ENCODE results near the gene TUNAR. TPM values are rescaled to one million over a fixed set of nuclear protein-coding genes. Genes with fewer than 3 reads are reported as not detected.

The TUNAR gene
- total RNA-seq, 1 donor from 2014 or later, result not detected

DNA sequence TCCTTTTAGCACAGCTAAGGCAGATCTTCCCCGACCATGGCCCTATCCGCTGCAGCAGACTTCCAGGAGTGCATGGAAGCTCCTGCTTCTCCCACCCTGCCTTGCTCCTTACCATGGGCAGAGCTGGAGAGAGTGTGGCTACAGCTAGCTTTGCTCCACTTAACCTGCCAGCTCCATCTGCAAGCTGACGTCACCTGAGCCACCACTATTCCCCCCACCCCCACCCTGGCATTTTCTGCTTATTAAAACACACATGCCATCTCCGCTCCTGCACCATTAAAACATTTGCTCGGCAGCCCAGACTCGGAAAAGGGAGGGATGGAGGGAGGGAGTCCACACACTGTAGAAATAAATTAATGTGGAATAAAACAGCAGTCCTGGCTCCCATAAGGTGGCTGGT lies 67.8 kb downstream of the TUNAR start:
- Mint-ChIP-seq H3K9me3 (ENCODE audit: low read depth) (peaks cover 6% of the 10 kb centered on the region), H3K4me1 (ENCODE audit: low read depth) (no peaks in the 10 kb centered on the region), H3K36me3 (ENCODE audit: low read depth) (no peaks in the 10 kb centered on the region), H3K27ac (ENCODE audit: unreplicated experiment) (no peak overlapping the region), H3K4me3 (ENCODE audit: unreplicated experiment) (no peak overlapping the region), H3K27me3 (ENCODE audit: low read depth) (peaks cover 27% of the 10 kb centered on the region)
- TF ChIP-seq, protein P1, sequence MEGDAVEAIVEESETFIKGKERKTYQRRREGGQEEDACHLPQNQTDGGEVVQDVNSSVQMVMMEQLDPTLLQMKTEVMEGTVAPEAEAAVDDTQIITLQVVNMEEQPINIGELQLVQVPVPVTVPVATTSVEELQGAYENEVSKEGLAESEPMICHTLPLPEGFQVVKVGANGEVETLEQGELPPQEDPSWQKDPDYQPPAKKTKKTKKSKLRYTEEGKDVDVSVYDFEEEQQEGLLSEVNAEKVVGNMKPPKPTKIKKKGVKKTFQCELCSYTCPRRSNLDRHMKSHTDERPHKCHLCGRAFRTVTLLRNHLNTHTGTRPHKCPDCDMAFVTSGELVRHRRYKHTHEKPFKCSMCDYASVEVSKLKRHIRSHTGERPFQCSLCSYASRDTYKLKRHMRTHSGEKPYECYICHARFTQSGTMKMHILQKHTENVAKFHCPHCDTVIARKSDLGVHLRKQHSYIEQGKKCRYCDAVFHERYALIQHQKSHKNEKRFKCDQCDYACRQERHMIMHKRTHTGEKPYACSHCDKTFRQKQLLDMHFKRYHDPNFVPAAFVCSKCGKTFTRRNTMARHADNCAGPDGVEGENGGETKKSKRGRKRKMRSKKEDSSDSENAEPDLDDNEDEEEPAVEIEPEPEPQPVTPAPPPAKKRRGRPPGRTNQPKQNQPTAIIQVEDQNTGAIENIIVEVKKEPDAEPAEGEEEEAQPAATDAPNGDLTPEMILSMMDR (IDR thresholded peaks at IDR 0.05), result no peak
- no peak for DNase-seq (ENCODE audit: low spot score)

- Mint-ChIP-seq H3K27me3 (ENCODE audit: low read depth) (peaks cover 37% of the 10 kb centered on the region), H3K9me3 (ENCODE audit: low read depth) (no peaks in the 10 kb centered on the region), H3K27ac (ENCODE audit: unreplicated experiment) (no peak overlapping the region), H3K4me3 (ENCODE audit: unreplicated experiment) (no peak overlapping the region), H3K4me1 (ENCODE audit: low read depth) (no peaks in the 10 kb centered on the region), H3K36me3 (ENCODE audit: low read depth) (no peaks in the 10 kb centered on the region)
- TF ChIP-seq, protein P1 (IDR thresholded peaks at IDR 0.05), result no peak
- DNase-seq (ENCODE audit: low spot score), result no peak
These were observed 70.2 kb downstream of the TUNAR start for GRCh38 chr14:95946867-95947266.

GRCh38 chr14:95948558-95948981 lies 71.9 kb downstream of the TUNAR start:
- Mint-ChIP-seq H3K27ac (ENCODE audit: unreplicated experiment) (no peak overlapping the region), H3K9me3 (ENCODE audit: low read depth) (no peaks in the 10 kb centered on the region)

DNA sequence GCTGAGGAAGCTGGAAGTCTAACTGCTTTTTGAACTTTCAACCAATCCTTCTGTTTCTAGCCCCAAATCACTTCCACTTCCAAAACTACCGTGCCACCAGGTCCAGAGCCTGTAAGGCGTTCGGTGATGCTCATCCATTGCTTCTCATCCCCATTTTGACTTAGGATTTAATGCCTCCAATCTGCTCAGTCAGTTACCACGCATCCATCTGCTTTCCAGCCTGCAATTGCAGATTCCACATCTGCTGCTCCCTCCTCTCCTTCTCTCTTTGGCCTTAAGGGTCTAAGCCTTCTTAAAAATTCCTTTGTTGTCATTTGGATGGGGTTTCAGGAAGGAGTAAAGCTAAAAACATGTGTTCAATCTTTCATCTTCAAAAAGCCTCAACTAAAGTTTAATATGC lies 74.7 kb downstream of the TUNAR start:
- no peaks in the 10 kb centered on the region for H3K4me1 Mint-ChIP-seq (ENCODE audit: low read depth)
- no peak for DNase-seq (ENCODE audit: low spot score)
- H3K36me3 Mint-ChIP-seq (ENCODE audit: low read depth), result no peaks in the 10 kb centered on the region
- no peak overlapping the region for H3K27ac Mint-ChIP-seq (ENCODE audit: unreplicated experiment)
- H3K9me3 Mint-ChIP-seq (ENCODE audit: low read depth), result no peaks in the 10 kb centered on the region
- H3K27me3 Mint-ChIP-seq (ENCODE audit: low read depth), result peaks cover 26% of the 10 kb centered on the region
- TF ChIP-seq, protein P1 (IDR thresholded peaks at IDR 0.05), result no peak
- no peak overlapping the region for H3K4me3 Mint-ChIP-seq (ENCODE audit: unreplicated experiment)

More at GRCh38 chr14:95948558-95948981, 71.9 kb downstream of the TUNAR start:
- Mint-ChIP-seq H3K4me3 (ENCODE audit: unreplicated experiment) (no peak overlapping the region), H3K4me1 (ENCODE audit: low read depth) (no peaks in the 10 kb centered on the region), H3K27me3 (ENCODE audit: low read depth) (peaks cover 35% of the 10 kb centered on the region), H3K36me3 (ENCODE audit: low read depth) (no peaks in the 10 kb centered on the region)
- DNase-seq (ENCODE audit: low spot score), result no peak
- TF ChIP-seq, protein P1 (IDR thresholded peaks at IDR 0.05), result no peak

DNA sequence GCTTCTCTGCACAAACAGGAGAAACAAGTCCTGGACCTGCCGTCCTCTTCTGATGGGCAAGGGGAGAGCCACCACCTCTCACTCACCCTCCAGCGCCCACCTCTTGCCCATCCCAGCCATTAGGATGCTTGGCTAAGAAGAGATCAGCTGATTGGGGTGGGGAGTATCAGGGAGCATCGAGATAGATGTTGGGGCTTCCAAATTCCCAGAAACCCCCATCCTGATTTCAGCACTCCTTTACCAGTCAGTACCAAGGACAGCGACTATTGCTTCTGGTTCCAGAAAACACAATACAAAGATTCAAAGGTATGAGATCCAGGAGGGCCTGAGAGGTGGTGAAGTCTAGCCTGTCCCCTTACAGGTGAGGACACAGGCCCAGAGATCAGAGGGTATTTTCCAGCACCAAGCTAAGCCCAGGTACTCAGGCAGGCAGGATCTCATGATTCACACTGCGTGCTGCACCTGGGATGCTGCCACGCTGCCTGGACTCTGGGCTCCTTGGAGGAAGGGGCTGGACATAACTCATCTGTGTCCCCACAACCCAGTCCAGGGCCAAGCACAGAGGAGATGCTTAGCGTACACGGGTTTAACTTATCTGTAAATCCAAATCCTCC lies 76.6 kb downstream of the TUNAR start:
- no peaks in the 10 kb centered on the region for H3K4me1 Mint-ChIP-seq (ENCODE audit: low read depth)
- DNase-seq (ENCODE audit: low spot score), result no peak
- H3K27ac Mint-ChIP-seq (ENCODE audit: unreplicated experiment), result no peak overlapping the region
- no peaks in the 10 kb centered on the region for H3K36me3 Mint-ChIP-seq (ENCODE audit: low read depth)
- TF ChIP-seq, protein P1 (IDR thresholded peaks at IDR 0.05), result no peak
- H3K9me3 Mint-ChIP-seq (ENCODE audit: low read depth), result no peaks in the 10 kb centered on the region
- H3K27me3 Mint-ChIP-seq (ENCODE audit: low read depth), result peaks cover 20% of the 10 kb centered on the region
- no peak overlapping the region for H3K4me3 Mint-ChIP-seq (ENCODE audit: unreplicated experiment)

All from chondrocyte (in vitro differentiated cells).